Measurements from ENCODE around the gene KLHL10. TPM values are rescaled to one million over a fixed set of nuclear protein-coding genes. Genes with fewer than 3 reads are reported as not detected.

The KLHL10 gene
- total and polyA plus RNA-seq, 9 of the 15 experiments (the other 6 are each of a cell fraction or from before 2014, with no cell fraction given) = 0.06 to 0.56 (median 0.12) TPM; not detected in 5

DNA sequence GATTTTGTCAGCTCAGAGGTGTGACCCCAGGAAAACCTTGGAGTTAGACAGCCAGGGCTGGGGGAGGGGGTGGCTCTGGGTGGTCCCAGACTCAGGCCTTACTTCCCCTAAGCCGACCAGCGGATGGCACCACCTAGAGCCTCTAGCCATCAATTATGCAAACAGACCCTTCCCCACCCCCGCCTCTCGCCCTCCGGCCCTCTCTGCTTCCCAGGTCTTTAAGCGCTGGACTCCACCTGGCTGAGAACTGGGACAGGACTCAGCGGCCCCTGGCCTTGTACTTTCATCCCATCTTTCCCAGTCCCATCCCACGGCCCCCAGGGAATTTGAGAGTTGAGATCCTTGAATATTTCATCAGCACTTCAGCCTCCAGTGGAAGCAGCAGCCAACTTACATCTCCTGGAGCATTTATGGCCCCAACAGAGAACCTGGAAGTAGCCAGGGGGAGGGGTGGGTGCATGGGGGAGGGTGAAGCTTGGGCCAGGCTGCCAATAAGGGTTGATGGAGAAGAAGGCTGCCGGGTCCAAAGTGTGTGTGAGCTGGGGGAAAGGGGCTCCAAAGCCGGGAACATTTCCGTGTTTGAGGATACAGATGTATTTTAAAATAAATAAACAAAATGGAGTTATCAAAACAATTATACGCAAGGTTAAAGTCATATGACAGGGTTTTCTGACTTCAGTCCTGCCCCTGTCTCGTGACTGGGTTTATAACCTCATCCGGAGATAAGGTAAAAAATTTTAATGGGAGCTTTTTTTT is 43.7 kb upstream of the KLHL10 start (continued):
- TF ChIP-seq, protein P1, sequence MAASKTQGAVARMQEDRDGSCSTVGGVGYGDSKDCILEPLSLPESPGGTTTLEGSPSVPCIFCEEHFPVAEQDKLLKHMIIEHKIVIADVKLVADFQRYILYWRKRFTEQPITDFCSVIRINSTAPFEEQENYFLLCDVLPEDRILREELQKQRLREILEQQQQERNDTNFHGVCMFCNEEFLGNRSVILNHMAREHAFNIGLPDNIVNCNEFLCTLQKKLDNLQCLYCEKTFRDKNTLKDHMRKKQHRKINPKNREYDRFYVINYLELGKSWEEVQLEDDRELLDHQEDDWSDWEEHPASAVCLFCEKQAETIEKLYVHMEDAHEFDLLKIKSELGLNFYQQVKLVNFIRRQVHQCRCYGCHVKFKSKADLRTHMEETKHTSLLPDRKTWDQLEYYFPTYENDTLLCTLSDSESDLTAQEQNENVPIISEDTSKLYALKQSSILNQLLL (CRISPR knock-in tag; IDR thresholded peaks at IDR 0.05; ENCODE audit: borderline replicate concordance) = no peak
- TF ChIP-seq ZNF778 (CRISPR knock-in tag; IDR thresholded peaks at IDR 0.05) = no peak
- TF ChIP-seq, protein P2, sequence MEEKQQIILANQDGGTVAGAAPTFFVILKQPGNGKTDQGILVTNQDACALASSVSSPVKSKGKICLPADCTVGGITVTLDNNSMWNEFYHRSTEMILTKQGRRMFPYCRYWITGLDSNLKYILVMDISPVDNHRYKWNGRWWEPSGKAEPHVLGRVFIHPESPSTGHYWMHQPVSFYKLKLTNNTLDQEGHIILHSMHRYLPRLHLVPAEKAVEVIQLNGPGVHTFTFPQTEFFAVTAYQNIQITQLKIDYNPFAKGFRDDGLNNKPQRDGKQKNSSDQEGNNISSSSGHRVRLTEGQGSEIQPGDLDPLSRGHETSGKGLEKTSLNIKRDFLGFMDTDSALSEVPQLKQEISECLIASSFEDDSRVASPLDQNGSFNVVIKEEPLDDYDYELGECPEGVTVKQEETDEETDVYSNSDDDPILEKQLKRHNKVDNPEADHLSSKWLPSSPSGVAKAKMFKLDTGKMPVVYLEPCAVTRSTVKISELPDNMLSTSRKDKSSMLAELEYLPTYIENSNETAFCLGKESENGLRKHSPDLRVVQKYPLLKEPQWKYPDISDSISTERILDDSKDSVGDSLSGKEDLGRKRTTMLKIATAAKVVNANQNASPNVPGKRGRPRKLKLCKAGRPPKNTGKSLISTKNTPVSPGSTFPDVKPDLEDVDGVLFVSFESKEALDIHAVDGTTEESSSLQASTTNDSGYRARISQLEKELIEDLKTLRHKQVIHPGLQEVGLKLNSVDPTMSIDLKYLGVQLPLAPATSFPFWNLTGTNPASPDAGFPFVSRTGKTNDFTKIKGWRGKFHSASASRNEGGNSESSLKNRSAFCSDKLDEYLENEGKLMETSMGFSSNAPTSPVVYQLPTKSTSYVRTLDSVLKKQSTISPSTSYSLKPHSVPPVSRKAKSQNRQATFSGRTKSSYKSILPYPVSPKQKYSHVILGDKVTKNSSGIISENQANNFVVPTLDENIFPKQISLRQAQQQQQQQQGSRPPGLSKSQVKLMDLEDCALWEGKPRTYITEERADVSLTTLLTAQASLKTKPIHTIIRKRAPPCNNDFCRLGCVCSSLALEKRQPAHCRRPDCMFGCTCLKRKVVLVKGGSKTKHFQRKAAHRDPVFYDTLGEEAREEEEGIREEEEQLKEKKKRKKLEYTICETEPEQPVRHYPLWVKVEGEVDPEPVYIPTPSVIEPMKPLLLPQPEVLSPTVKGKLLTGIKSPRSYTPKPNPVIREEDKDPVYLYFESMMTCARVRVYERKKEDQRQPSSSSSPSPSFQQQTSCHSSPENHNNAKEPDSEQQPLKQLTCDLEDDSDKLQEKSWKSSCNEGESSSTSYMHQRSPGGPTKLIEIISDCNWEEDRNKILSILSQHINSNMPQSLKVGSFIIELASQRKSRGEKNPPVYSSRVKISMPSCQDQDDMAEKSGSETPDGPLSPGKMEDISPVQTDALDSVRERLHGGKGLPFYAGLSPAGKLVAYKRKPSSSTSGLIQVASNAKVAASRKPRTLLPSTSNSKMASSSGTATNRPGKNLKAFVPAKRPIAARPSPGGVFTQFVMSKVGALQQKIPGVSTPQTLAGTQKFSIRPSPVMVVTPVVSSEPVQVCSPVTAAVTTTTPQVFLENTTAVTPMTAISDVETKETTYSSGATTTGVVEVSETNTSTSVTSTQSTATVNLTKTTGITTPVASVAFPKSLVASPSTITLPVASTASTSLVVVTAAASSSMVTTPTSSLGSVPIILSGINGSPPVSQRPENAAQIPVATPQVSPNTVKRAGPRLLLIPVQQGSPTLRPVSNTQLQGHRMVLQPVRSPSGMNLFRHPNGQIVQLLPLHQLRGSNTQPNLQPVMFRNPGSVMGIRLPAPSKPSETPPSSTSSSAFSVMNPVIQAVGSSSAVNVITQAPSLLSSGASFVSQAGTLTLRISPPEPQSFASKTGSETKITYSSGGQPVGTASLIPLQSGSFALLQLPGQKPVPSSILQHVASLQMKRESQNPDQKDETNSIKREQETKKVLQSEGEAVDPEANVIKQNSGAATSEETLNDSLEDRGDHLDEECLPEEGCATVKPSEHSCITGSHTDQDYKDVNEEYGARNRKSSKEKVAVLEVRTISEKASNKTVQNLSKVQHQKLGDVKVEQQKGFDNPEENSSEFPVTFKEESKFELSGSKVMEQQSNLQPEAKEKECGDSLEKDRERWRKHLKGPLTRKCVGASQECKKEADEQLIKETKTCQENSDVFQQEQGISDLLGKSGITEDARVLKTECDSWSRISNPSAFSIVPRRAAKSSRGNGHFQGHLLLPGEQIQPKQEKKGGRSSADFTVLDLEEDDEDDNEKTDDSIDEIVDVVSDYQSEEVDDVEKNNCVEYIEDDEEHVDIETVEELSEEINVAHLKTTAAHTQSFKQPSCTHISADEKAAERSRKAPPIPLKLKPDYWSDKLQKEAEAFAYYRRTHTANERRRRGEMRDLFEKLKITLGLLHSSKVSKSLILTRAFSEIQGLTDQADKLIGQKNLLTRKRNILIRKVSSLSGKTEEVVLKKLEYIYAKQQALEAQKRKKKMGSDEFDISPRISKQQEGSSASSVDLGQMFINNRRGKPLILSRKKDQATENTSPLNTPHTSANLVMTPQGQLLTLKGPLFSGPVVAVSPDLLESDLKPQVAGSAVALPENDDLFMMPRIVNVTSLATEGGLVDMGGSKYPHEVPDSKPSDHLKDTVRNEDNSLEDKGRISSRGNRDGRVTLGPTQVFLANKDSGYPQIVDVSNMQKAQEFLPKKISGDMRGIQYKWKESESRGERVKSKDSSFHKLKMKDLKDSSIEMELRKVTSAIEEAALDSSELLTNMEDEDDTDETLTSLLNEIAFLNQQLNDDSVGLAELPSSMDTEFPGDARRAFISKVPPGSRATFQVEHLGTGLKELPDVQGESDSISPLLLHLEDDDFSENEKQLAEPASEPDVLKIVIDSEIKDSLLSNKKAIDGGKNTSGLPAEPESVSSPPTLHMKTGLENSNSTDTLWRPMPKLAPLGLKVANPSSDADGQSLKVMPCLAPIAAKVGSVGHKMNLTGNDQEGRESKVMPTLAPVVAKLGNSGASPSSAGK (IDR thresholded peaks at IDR 0.05) = no peak
- TF ChIP-seq ZNF551 (CRISPR knock-in tag; IDR thresholded peaks at IDR 0.05) = no peak
- TF ChIP-seq, protein P3, sequence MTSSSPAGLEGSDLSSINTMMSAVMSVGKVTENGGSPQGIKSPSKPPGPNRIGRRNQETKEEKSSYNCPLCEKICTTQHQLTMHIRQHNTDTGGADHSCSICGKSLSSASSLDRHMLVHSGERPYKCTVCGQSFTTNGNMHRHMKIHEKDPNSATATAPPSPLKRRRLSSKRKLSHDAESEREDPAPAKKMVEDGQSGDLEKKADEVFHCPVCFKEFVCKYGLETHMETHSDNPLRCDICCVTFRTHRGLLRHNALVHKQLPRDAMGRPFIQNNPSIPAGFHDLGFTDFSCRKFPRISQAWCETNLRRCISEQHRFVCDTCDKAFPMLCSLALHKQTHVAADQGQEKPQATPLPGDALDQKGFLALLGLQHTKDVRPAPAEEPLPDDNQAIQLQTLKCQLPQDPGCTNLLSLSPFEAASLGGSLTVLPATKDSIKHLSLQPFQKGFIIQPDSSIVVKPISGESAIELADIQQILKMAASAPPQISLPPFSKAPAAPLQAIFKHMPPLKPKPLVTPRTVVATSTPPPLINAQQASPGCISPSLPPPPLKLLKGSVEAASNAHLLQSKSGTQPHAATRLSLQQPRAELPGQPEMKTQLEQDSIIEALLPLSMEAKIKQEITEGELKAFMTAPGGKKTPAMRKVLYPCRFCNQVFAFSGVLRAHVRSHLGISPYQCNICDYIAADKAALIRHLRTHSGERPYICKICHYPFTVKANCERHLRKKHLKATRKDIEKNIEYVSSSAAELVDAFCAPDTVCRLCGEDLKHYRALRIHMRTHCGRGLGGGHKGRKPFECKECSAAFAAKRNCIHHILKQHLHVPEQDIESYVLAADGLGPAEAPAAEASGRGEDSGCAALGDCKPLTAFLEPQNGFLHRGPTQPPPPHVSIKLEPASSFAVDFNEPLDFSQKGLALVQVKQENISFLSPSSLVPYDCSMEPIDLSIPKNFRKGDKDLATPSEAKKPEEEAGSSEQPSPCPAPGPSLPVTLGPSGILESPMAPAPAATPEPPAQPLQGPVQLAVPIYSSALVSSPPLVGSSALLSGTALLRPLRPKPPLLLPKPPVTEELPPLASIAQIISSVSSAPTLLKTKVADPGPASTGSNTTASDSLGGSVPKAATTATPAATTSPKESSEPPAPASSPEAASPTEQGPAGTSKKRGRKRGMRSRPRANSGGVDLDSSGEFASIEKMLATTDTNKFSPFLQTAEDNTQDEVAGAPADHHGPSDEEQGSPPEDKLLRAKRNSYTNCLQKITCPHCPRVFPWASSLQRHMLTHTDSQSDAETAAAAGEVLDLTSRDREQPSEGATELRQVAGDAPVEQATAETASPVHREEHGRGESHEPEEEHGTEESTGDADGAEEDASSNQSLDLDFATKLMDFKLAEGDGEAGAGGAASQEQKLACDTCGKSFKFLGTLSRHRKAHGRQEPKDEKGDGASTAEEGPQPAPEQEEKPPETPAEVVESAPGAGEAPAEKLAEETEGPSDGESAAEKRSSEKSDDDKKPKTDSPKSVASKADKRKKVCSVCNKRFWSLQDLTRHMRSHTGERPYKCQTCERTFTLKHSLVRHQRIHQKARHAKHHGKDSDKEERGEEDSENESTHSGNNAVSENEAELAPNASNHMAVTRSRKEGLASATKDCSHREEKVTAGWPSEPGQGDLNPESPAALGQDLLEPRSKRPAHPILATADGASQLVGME (CRISPR knock-in tag; IDR thresholded peaks at IDR 0.05) = no peak
- no peak for TF ChIP-seq MXI1 (IDR thresholded peaks at IDR 0.05; ENCODE audit: low read depth, low read length)
- no peak for TF ChIP-seq ZNF140 (CRISPR knock-in tag; IDR thresholded peaks at IDR 0.05)
- no peak for TF ChIP-seq ZNF197 (CRISPR knock-in tag; IDR thresholded peaks at IDR 0.05; ENCODE audit: low read depth)

All from K562 (cell line).